Caco-2 (cell line): ENCODE measurements around the gene PPFIA3. TPM values are rescaled to one million over a fixed set of nuclear protein-coding genes. Genes with fewer than 3 reads are reported as not detected.

ENCODE experiments used
- BruUV-seq: library from RNA; stranded (reverse); fragments of 400-500 nt; replicated peaks from 2 replicates; lab custom pipeline; 2021; lab: Mats Ljungman, UMichigan
- CTCF ChIA-PET: fragments of 300-600 bp; sonication (Branson Sonifier 250); formaldehyde crosslinking; loops from one replicate; lab custom pipeline; 2022; ENCODE audit warnings: antibody characterized with exemption; lab: Charles Lee
- POLR2A ChIA-PET: fragments of 300-600 bp; sonication (Branson Sonifier 250); formaldehyde crosslinking; loops from one replicate; lab custom pipeline; 2022; ENCODE audit warnings: antibody characterized with exemption; lab: Charles Lee
- DNase-seq, 2 experiments: peaks; one replicate each; pipeline versions ENCODE4 v3.0.0 to v3.0.0-alpha.2; 2020 to 2022
- H3K27me3 ChIP-seq: replicated peaks from 2 replicates; pipeline ENCODE4 v1.6.0; 2011; ENCODE audit warnings: low read length; ENCODE audit not compliant: control insufficient read depth, insufficient read depth
- H3K36me3 ChIP-seq: 2 replicates; pipeline ENCODE4 v1.5.1; 2011; ENCODE audit warnings: low read length; ENCODE audit not compliant: control insufficient read depth, insufficient read depth
- H3K4me1 ChIP-seq: fragments of 250-450 bp; sonication (Bioruptor Pico); 2 replicates; pipeline ENCODE4 v1.5.1; 2020; ENCODE audit warnings: mild to moderate bottlenecking
- H3K4me3 ChIP-seq: 2 replicates; pipeline ENCODE4 v1.5.1; 2011; ENCODE audit warnings: low read depth, mild to moderate bottlenecking, control low read depth, low read length
- H3K9me3 ChIP-seq: fragments of 250-450 bp; sonication (Bioruptor Pico); 2 replicates; pipeline ENCODE4 v1.5.1; 2020; ENCODE audit warnings: mild to moderate bottlenecking, moderate library complexity
- H3K27ac Mint-ChIP-seq: one replicate; pipeline ENCODE4 v1.8.0; 2022; ENCODE audit warnings: mixed read lengths; ENCODE audit not compliant: unreplicated experiment
- H3K27me3 Mint-ChIP-seq: one replicate; pipeline ENCODE4 v1.8.0; 2022; ENCODE audit warnings: mixed read lengths; ENCODE audit not compliant: insufficient read depth, unreplicated experiment
- H3K36me3 Mint-ChIP-seq: one replicate; pipeline ENCODE4 v1.8.0; 2022; ENCODE audit warnings: mild to moderate bottlenecking, mixed read lengths; ENCODE audit not compliant: insufficient read depth, unreplicated experiment
- H3K4me1 Mint-ChIP-seq: one replicate; pipeline ENCODE4 v1.8.0; 2022; ENCODE audit warnings: low read depth, mixed read lengths; ENCODE audit not compliant: unreplicated experiment
- H3K4me3 Mint-ChIP-seq: one replicate; pipeline ENCODE4 v1.8.0; 2022; ENCODE audit warnings: mild to moderate bottlenecking, moderate library complexity, mixed read lengths; ENCODE audit not compliant: unreplicated experiment
- H3K9me3 Mint-ChIP-seq: one replicate; pipeline ENCODE4 v1.8.0; 2022; ENCODE audit warnings: mixed read lengths; ENCODE audit not compliant: unreplicated experiment
- intact Hi-C: fragments of 100-400 bp; cut with micrococcal nuclease; formaldehyde crosslinking; loops from one replicate; pipeline ENCODE4 v1.10.0; 2022; ENCODE audit not compliant: unreplicated experiment
- total RNA-seq: library from RNA; stranded (reverse); gene quantifications from 2 replicates; pipeline ENCODE4 v1.2.3, GENCODE V29; 2022
- TF ChIP-seq, protein P1 (sequence below), 2 experiments: fragments of 200-600 bp in 1 of 2; IDR thresholded peaks; 1 replicate in 1 of 2; 2 replicates in 1 of 2; pipeline versions ENCODE4 v1.5.1 to v1.8.0; 2011 to 2022; ENCODE audit warnings: antibody characterized with exemption in 1 of 2, control low read depth in 1 of 2, inconsistent platforms in 1 of 2, low read depth in 1 of 2, low read length in 1 of 2, mild to moderate bottlenecking in 1 of 2, moderate library complexity in 1 of 2; ENCODE audit not compliant: insufficient read depth in 1 of 2, severe bottlenecking in 1 of 2, unreplicated experiment in 1 of 2

PPFIA3 gene
- total RNA-seq, 1 experiment from 2014 or later: 11.8 TPM

DNA sequence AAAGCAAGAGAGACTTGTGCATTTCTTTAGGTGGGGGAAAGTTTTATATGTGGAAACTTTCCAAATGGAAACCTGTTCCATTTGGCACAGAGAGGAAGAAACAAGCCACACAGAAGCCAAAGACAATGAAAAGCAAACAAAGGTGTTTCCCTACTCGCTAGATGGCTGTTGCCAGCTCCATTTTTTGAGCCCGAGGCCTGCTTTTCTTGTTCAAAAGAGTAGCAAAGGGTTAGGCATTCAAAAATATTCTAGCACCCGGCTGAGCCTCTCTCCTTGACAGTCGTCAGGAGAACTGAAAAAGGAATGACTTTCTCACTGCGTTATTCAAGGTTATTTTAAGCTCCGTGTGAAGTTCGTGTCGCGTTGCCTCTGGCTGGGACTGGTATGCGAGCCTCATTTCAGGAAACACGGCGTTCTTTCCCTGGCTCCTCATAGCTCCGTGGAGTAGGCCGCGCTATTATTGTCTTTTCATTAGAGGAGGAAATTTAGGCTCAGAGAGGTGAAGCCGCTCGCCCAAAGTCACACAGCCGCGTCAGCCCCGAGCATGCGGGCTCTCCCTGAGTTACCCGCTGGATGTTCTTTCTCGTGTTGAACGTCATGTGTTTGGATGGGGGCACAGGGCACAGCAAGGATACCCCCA lies 45.9 kb downstream of the PPFIA3 start:
- no peak for DNase-seq
- Mint-ChIP-seq H3K27me3 (no peaks in the 10 kb centered on the region), H3K4me1 (peaks cover 10% of the 10 kb centered on the region), H3K27ac (no peak overlapping the region), H3K4me3 (no peak overlapping the region), H3K9me3 (no peaks in the 10 kb centered on the region), H3K36me3 (no peaks in the 10 kb centered on the region)
- Histone ChIP-seq H3K9me3 (no peaks in the 10 kb centered on the region), H3K4me3 (no peak overlapping the region), H3K4me1 (peaks cover 9% of the 10 kb centered on the region), H3K36me3 (no peaks in the 10 kb centered on the region), H3K27me3 (no peaks in the 10 kb centered on the region)
- TF ChIP-seq, protein P1, sequence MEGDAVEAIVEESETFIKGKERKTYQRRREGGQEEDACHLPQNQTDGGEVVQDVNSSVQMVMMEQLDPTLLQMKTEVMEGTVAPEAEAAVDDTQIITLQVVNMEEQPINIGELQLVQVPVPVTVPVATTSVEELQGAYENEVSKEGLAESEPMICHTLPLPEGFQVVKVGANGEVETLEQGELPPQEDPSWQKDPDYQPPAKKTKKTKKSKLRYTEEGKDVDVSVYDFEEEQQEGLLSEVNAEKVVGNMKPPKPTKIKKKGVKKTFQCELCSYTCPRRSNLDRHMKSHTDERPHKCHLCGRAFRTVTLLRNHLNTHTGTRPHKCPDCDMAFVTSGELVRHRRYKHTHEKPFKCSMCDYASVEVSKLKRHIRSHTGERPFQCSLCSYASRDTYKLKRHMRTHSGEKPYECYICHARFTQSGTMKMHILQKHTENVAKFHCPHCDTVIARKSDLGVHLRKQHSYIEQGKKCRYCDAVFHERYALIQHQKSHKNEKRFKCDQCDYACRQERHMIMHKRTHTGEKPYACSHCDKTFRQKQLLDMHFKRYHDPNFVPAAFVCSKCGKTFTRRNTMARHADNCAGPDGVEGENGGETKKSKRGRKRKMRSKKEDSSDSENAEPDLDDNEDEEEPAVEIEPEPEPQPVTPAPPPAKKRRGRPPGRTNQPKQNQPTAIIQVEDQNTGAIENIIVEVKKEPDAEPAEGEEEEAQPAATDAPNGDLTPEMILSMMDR (IDR thresholded peaks at IDR 0.05; ENCODE audit: insufficient read depth in 1 of 2, low read depth in 1 of 2, low read length in 1 of 2, severe bottlenecking in 1 of 2, unreplicated experiment in 1 of 2): no peak
- CTCF ChIA-PET: no interaction called here
- intact Hi-C loops: no loop called here
- POLR2A ChIA-PET: no interaction called here
- no TSS peak for BruUV-seq

DNA sequence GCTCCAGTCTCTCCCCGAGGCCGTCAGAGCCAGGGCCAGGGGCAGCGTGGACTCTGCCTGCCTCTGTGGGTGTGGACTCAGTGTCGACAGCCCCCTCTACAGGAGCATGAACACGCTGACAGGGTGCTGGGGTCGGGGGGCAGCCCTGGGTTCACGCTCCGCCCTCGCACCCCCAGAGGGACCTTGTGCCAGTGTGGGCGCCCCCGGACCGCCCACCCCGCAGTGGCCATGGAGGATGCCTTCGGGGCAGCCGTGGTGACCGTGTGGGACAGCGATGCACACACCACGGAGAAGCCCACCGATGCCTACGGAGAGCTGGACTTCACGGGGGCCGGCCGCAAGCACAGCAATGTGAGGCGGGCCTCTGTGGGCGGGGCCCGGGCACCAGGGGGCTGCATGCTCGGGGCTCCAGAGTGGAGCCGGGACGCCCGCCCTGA lies 46.5 kb downstream of the PPFIA3 start:
- H3K4me1 Mint-ChIP-seq: peaks cover 9% of the 10 kb centered on the region
- ChIA-PET CTCF (no interaction called here), POLR2A (no interaction called here)
- no peaks in the 10 kb centered on the region for H3K27me3 Mint-ChIP-seq
- Histone ChIP-seq H3K4me1 (peaks cover 15% of the 10 kb centered on the region), H3K4me3 (no peak overlapping the region), H3K9me3 (no peaks in the 10 kb centered on the region), H3K36me3 (no peaks in the 10 kb centered on the region), H3K27me3 (no peaks in the 10 kb centered on the region)
- TF ChIP-seq, protein P1 (IDR thresholded peaks at IDR 0.05; ENCODE audit: insufficient read depth in 1 of 2, low read depth in 1 of 2, low read length in 1 of 2, severe bottlenecking in 1 of 2, unreplicated experiment in 1 of 2): no peak
- intact Hi-C loops: no loop called here
- no peak overlapping the region for H3K4me3 Mint-ChIP-seq
- DNase-seq: no peak
- no peaks in the 10 kb centered on the region for H3K9me3 Mint-ChIP-seq
- no TSS peak for BruUV-seq
- no peaks in the 10 kb centered on the region for H3K36me3 Mint-ChIP-seq
- no peak overlapping the region for H3K27ac Mint-ChIP-seq

DNA sequence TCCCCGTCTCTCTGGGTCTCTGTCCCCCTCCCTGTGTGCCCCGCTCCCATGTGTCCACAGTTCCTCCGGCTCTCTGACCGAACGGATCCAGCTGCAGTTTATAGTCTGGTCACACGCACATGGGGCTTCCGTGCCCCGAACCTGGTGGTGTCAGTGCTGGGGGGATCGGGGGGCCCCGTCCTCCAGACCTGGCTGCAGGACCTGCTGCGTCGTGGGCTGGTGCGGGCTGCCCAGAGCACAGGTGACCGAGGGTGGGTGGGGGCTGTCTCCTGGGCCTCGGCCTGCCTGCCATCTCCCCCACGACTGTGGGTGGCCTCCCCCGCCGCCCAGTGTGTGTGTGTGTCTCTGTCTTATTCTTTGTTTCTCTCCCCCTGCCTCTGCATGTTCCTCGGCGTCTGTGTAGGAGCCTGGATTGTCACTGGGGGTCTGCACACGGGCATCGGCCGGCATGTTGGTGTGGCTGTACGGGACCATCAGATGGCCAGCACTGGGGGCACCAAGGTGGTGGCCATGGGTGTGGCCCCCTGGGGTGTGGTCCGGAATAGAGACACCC lies 48.6 kb downstream of the PPFIA3 start:
- Mint-ChIP-seq H3K27ac (no peak overlapping the region), H3K9me3 (no peaks in the 10 kb centered on the region), H3K27me3 (no peaks in the 10 kb centered on the region), H3K4me1 (peaks cover 6% of the 10 kb centered on the region), H3K4me3 (no peak overlapping the region), H3K36me3 (no peaks in the 10 kb centered on the region)
- Histone ChIP-seq H3K27me3 (no peaks in the 10 kb centered on the region), H3K4me1 (peaks cover 17% of the 10 kb centered on the region), H3K9me3 (no peaks in the 10 kb centered on the region), H3K4me3 (no peak overlapping the region), H3K36me3 (0 out of 2 replicates have a peak, but pooled peaks cover 2% of the 10 kb centered on the region)
- no peak for DNase-seq
- BruUV-seq: no TSS peak
- ChIA-PET CTCF (no interaction called here), POLR2A (no interaction called here)
- TF ChIP-seq, protein P1 (IDR thresholded peaks at IDR 0.05; ENCODE audit: insufficient read depth in 1 of 2, low read depth in 1 of 2, low read length in 1 of 2, severe bottlenecking in 1 of 2, unreplicated experiment in 1 of 2): no peak
- intact Hi-C loops: no loop called here
